Measurements from ENCODE around the gene UBXN7.
A peak's percentile ranks its signal among the peaks of the same experiment; 100 is the strongest.

Gene UBXN7

DNA sequence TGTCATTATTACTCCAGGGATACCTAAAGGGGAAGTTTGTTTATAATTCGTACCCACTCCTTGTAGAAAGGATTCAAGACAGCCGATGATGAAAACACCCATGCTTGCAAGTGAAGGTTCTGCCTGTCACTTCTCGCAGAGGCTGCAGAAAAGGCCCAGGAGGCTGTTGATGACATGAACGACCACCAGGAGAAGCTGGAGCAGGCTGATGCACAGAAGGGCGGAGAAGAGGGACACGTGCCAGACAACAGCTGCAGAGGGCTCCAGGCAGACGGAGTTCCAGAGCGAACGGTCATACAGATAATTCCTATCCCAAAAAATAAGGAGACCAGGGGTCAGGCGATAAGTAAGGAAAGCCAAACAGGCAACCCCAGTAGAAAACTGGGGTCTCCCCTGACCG, 108.5 kb downstream of the UBXN7 start:
- peak; percentile 52; the same call in 1 of the 3 replicates for ATAC-seq (ENCODE audit: insufficient read depth, low read depth)

GRCh38 chr3:196323016-196323415, 109.2 kb downstream of the UBXN7 start:
- H3K4me1 ChIP-seq (ENCODE audit: insufficient read depth, low read length): peaks cover 12% of the 10 kb centered on the region
- H3K4me2 ChIP-seq (ENCODE audit: insufficient read depth, low read length): no peak overlapping the region
- H2AFZ ChIP-seq (ENCODE audit: low read depth, low read length): no peak overlapping the region
- H3K9me3 ChIP-seq (ENCODE audit: insufficient read depth, low read length, severe bottlenecking): no peaks in the 10 kb centered on the region
- peaks cover under 1% of the 10 kb centered on the region; the same call in 1 of the 2 replicates for H3K79me2 ChIP-seq (ENCODE audit: insufficient read depth, low read length)
- H3K27me3 ChIP-seq (ENCODE audit: insufficient read depth, low read length, poor library complexity): no peaks in the 10 kb centered on the region
- ATAC-seq (ENCODE audit: insufficient read depth, low read depth) (no peak), DNase-seq (no peak)
- H3K9ac ChIP-seq (ENCODE audit: low read depth, low read length): no peak overlapping the region
- no peak overlapping the region for H3K4me3 ChIP-seq (ENCODE audit: low read depth in 1 of 2, low read length in 2 of 2)
- no peaks in the 10 kb centered on the region; the same call in 1 of the 2 replicates for H3K36me3 ChIP-seq (ENCODE audit: insufficient read depth, low read length)
- H4K20me1 ChIP-seq (ENCODE audit: insufficient read depth, low read length): no peaks in the 10 kb centered on the region
- TF ChIP-seq EZH2 (IDR thresholded peaks at IDR 0.05; ENCODE audit: borderline replicate concordance, low read depth, low read length, severe bottlenecking) (no peak), CTCF (IDR thresholded peaks at IDR 0.05; ENCODE audit: borderline replicate concordance, extremely low read depth, low read length, poor library complexity, severe bottlenecking) (no peak)
- no peak overlapping the region for H3K27ac ChIP-seq (ENCODE audit: low read length)

More for the DNA sequence above, 108.5 kb downstream of the UBXN7 start:
- Histone ChIP-seq H3K36me3 (ENCODE audit: insufficient read depth, low read length) (no peaks in the 10 kb centered on the region), H3K4me1 (ENCODE audit: insufficient read depth, low read length) (peaks cover 8% of the 10 kb centered on the region), H4K20me1 (ENCODE audit: insufficient read depth, low read length) (no peaks in the 10 kb centered on the region), H3K4me2 (ENCODE audit: insufficient read depth, low read length) (no peak overlapping the region), H3K4me3 (ENCODE audit: low read depth in 1 of 2, low read length in 2 of 2) (no peak overlapping the region), H3K79me2 (ENCODE audit: insufficient read depth, low read length) (no peaks in the 10 kb centered on the region), H3K27me3 (ENCODE audit: insufficient read depth, low read length, poor library complexity) (no peaks in the 10 kb centered on the region), H2AFZ (ENCODE audit: low read depth, low read length) (no peak overlapping the region), H3K9me3 (ENCODE audit: insufficient read depth, low read length, severe bottlenecking) (no peaks in the 10 kb centered on the region), H3K27ac (ENCODE audit: low read length) (no peak overlapping the region), H3K9ac (ENCODE audit: low read depth, low read length) (no peak overlapping the region)
- no peak for DNase-seq
- peak; percentile 32 for TF ChIP-seq CTCF (IDR thresholded peaks at IDR 0.05; ENCODE audit: borderline replicate concordance, extremely low read depth, low read length, poor library complexity, severe bottlenecking)
- TF ChIP-seq EZH2 (IDR thresholded peaks at IDR 0.05; ENCODE audit: borderline replicate concordance, low read depth, low read length, severe bottlenecking): no peak

- Histone ChIP-seq H2AFZ (ENCODE audit: low read depth, low read length) (no peak overlapping the region), H3K27me3 (ENCODE audit: insufficient read depth, low read length, poor library complexity) (no peaks in the 10 kb centered on the region), H3K4me1 (ENCODE audit: insufficient read depth, low read length) (peaks cover 21% of the 10 kb centered on the region), H3K36me3 (ENCODE audit: insufficient read depth, low read length) (peaks cover 2% of the 10 kb centered on the region), H3K4me3 (ENCODE audit: low read depth in 1 of 2, low read length in 2 of 2) (no peak overlapping the region), H3K9me3 (ENCODE audit: insufficient read depth, low read length, severe bottlenecking) (no peaks in the 10 kb centered on the region), H3K9ac (ENCODE audit: low read depth, low read length) (no peak overlapping the region), H3K27ac (ENCODE audit: low read length) (no peak overlapping the region), H3K79me2 (ENCODE audit: insufficient read depth, low read length) (peaks cover 16% of the 10 kb centered on the region), H4K20me1 (ENCODE audit: insufficient read depth, low read length) (no peaks in the 10 kb centered on the region), H3K4me2 (ENCODE audit: insufficient read depth, low read length) (no peak overlapping the region)
- TF ChIP-seq CTCF (IDR thresholded peaks at IDR 0.05; ENCODE audit: borderline replicate concordance, extremely low read depth, low read length, poor library complexity, severe bottlenecking) (no peak), EZH2 (IDR thresholded peaks at IDR 0.05; ENCODE audit: borderline replicate concordance, low read depth, low read length, severe bottlenecking) (no peak)
- ATAC-seq (ENCODE audit: insufficient read depth, low read depth): no peak
- DNase-seq: no peak
Observed at GRCh38 chr3:196321162-196321561, 111.1 kb downstream of the UBXN7 start.

GRCh38 chr3:196320137-196320536, 112.1 kb downstream of the UBXN7 start:
- ATAC-seq (ENCODE audit: insufficient read depth, low read depth) (no peak), DNase-seq (no peak)
- Histone ChIP-seq H3K4me3 (ENCODE audit: low read depth in 1 of 2, low read length in 2 of 2) (no peak overlapping the region), H3K79me2 (ENCODE audit: insufficient read depth, low read length) (peaks cover 21% of the 10 kb centered on the region), H3K4me2 (ENCODE audit: insufficient read depth, low read length) (no peak overlapping the region), H3K27me3 (ENCODE audit: insufficient read depth, low read length, poor library complexity) (no peaks in the 10 kb centered on the region), H3K9me3 (ENCODE audit: insufficient read depth, low read length, severe bottlenecking) (no peaks in the 10 kb centered on the region), H2AFZ (ENCODE audit: low read depth, low read length) (no peak overlapping the region), H3K27ac (ENCODE audit: low read length) (no peak overlapping the region), H3K36me3 (ENCODE audit: insufficient read depth, low read length) (peaks cover 7% of the 10 kb centered on the region), H3K4me1 (ENCODE audit: insufficient read depth, low read length) (peaks cover 22% of the 10 kb centered on the region), H4K20me1 (ENCODE audit: insufficient read depth, low read length) (no peaks in the 10 kb centered on the region), H3K9ac (ENCODE audit: low read depth, low read length) (no peak overlapping the region)
- TF ChIP-seq EZH2 (IDR thresholded peaks at IDR 0.05; ENCODE audit: borderline replicate concordance, low read depth, low read length, severe bottlenecking) (no peak), CTCF (IDR thresholded peaks at IDR 0.05; ENCODE audit: borderline replicate concordance, extremely low read depth, low read length, poor library complexity, severe bottlenecking) (no peak)

All from DND-41 (cell line).